ENCODE results near the gene SLC30A5. TPM values are rescaled to one million over a fixed set of nuclear protein-coding genes. Genes with fewer than 3 reads are reported as not detected.

SLC30A5 gene
- total and polyA plus RNA-seq, 2 of the 13 experiments (the other 11 are each of a cell fraction or from before 2014, with no cell fraction given): 46.0 to 53.6 TPM

GRCh38 chr5:69046375-69046957, 47.3 kb upstream of the SLC30A5 start:
- no TSS peak for BruUV-seq (replicated peaks)
- no peak overlapping the region for H3K27ac ChIP-seq (ENCODE audit: extremely low read length, insufficient read depth, low read length)
- no peaks in the 10 kb centered on the region for H3K27me3 ChIP-seq (ENCODE audit: control insufficient read depth in 1 of 2, insufficient read depth in 2 of 2, low read length in 2 of 2)
- TF ChIP-seq ZNF761 (CRISPR knock-in tag; conservative IDR thresholded peaks at IDR 0.05) (no peak), MAFF (IDR thresholded peaks at IDR 0.05; ENCODE audit: low read depth, low read length) (peak; percentile 91), MYC (CRISPR knock-in tag; IDR thresholded peaks at IDR 0.05; ENCODE audit: borderline replicate concordance) (no peak), ZNF644 (CRISPR knock-in tag; IDR thresholded peaks at IDR 0.05; ENCODE audit: low read depth) (peak; percentile 24; the same call in 1 of the 2 replicates), FOXP1 (IDR thresholded peaks at IDR 0.05) (no peak), FOXP1 (CRISPR knock-in tag; IDR thresholded peaks at IDR 0.05) (no peak), LRRFIP1 (CRISPR knock-in tag; conservative IDR thresholded peaks at IDR 0.05) (no peak), NFE2L2 (IDR thresholded peaks at IDR 0.05; ENCODE audit: low read length) (peak; percentile 96), MAFG (CRISPR knock-in tag; IDR thresholded peaks at IDR 0.05) (peak; percentile 69), MAFK (conservative IDR thresholded peaks at IDR 0.05 in 1 of 2, IDR thresholded peaks at IDR 0.05 in 1 of 2; ENCODE audit: low read length in 2 of 2) (peak; percentile 91 to 95), GTF2F1 (IDR thresholded peaks at IDR 0.05; ENCODE audit: low read length) (no peak), NFE2 (CRISPR knock-in tag; IDR thresholded peaks at IDR 0.05) (peak; percentile 49; the same call in 1 of the 2 replicates)
- DNase-seq (ENCODE audit: low spot score) (peak; percentile 19), FAIRE-seq (no peak), ATAC-seq (no peak)
- WGBS (ENCODE audit: low lambda C conversion rate): 91% methylated on average over 8 of the region's 8 CpGs
- intact Hi-C loops (cut with micrococcal nuclease; ENCODE audit: unreplicated experiment): no loop called here
- in situ Hi-C loops (cut with HindIII; ENCODE audit: extremely low pct_ligation_motif_present, low pct_unique_long_range_greater_than_20kb): no loop called here
- H3K4me3 ChIP-seq (replicated peaks in 1 of 3; ENCODE audit: insufficient read depth in 1 of 3, low read depth in 2 of 3, low read length in 3 of 3): no peak overlapping the region
- no peaks in the 10 kb centered on the region for H3K9me3 ChIP-seq (ENCODE audit: low read length)
- H3K4me1 ChIP-seq (ENCODE audit: insufficient read depth, low read length): peaks cover 50% of the 10 kb centered on the region
- no peak overlapping the region for H3K9ac ChIP-seq (ENCODE audit: insufficient read depth, low read depth, low read length)
- H3K4me2 ChIP-seq (ENCODE audit: low read depth, low read length): no peak overlapping the region
- no peaks in the 10 kb centered on the region for H4K20me1 ChIP-seq (ENCODE audit: insufficient read depth, low read length)
- no peaks in the 10 kb centered on the region for H3K36me3 ChIP-seq (replicated peaks in 1 of 2; ENCODE audit: control insufficient read depth in 1 of 2, insufficient read depth in 2 of 2, low read length in 2 of 2)
- POLR2A ChIA-PET: no interaction called here
- no peak overlapping the region for H2AFZ ChIP-seq (ENCODE audit: low read length)
- CTCF ChIA-PET (ENCODE audit: low intra/inter-chr PET ratio, low total read pairs): no interaction called here
- H3K79me2 ChIP-seq (ENCODE audit: insufficient read depth, low read length): no peaks in the 10 kb centered on the region
